GM19328 (cell line): Measurements from ENCODE around the gene HBG2.
A peak's percentile ranks its signal among the peaks of the same experiment; 100 is the strongest.
"Not testable (repeated sequence)": the region's sequence is repeated elsewhere in the genome, so short reads cannot be mapped to it uniquely, and the experiment has no call there.

Experiments
- ATAC-seq: cut with Tn5 transposase; IDR thresholded peaks from one replicate; pipeline ENCODE4 v1.9.1; 2021; ENCODE audit warnings: mild to moderate bottlenecking, moderate library complexity; ENCODE audit not compliant: unreplicated experiment

Gene HBG2

GRCh38 chr11:5254646-5255413 lies at the start of gene HBG2:
TSS of gene HBG2 (minus strand) at chr11:5254781. CDS start at chr11:5254728, 53 bp downstream.
- ATAC-seq, result not testable (repeated sequence)

- no peak for ATAC-seq
Measured at GRCh38 chr11:5304046-5304445, 49.5 kb upstream of the HBG2 start.

- ATAC-seq, result no peak
Measured at GRCh38 chr11:5303626-5304025, 49.0 kb upstream of the HBG2 start.

GRCh38 chr11:5301846-5302245 lies 47.3 kb upstream of the HBG2 start, which contains the start of gene OR51B4:
TSS of gene OR51B4 (minus strand) at chr11:5301946. CDS start at chr11:5301946, 0 bp downstream.
- no peak for ATAC-seq

GRCh38 chr11:5300251-5300650 lies 45.7 kb upstream of the HBG2 start:
- ATAC-seq, result no peak

- ATAC-seq, result no peak
Measured at GRCh38 chr11:5298451-5298850, 43.9 kb upstream of the HBG2 start.

GRCh38 chr11:5297721-5298323 lies 43.2 kb upstream of the HBG2 start:
- ATAC-seq, result no peak

- ATAC-seq, result not testable (repeated sequence)
Measured at GRCh38 chr11:5294342-5294995, 39.9 kb upstream of the HBG2 start.

GRCh38 chr11:5293028-5293427 lies 38.4 kb upstream of the HBG2 start:
- ATAC-seq, result no peak

GRCh38 chr11:5291207-5291838 lies 36.7 kb upstream of the HBG2 start:
- ATAC-seq, result peak; percentile 88

GRCh38 chr11:5290106-5290505 lies 35.5 kb upstream of the HBG2 start:
- no peak for ATAC-seq

- ATAC-seq, result no peak
Measured at GRCh38 chr11:5289696-5290095, 35.1 kb upstream of the HBG2 start.

- ATAC-seq, result no peak
Measured at GRCh38 chr11:5288906-5289550, 34.4 kb upstream of the HBG2 start.

- ATAC-seq, result no peak
Measured at GRCh38 chr11:5288108-5288905, 33.7 kb upstream of the HBG2 start.

GRCh38 chr11:5286901-5287300 lies 32.3 kb upstream of the HBG2 start:
- no peak for ATAC-seq

GRCh38 chr11:5286351-5286750 lies 31.8 kb upstream of the HBG2 start:
- no peak for ATAC-seq

- no peak for ATAC-seq
Measured at GRCh38 chr11:5285703-5286340, 31.2 kb upstream of the HBG2 start.

GRCh38 chr11:5284637-5285036 lies 30.1 kb upstream of the HBG2 start:
- no peak for ATAC-seq

- ATAC-seq, result no peak
Measured at GRCh38 chr11:5283882-5284281, 29.3 kb upstream of the HBG2 start.

- no peak for ATAC-seq
Measured at GRCh38 chr11:5283086-5283485, 28.5 kb upstream of the HBG2 start.
